DOHH2 (cell line): Measurements from ENCODE around the gene CASZ1.

Experiments used
- EZH2phosphoT487 ChIP-seq: fragments of 200-600 bp; sonication (generic); IDR thresholded peaks from 2 replicates; pipeline ENCODE4 v1.6.1; 2017; ENCODE audit warnings: borderline replicate concordance, mild to moderate bottlenecking, antibody characterized with exemption, low read length, moderate library complexity, mixed read lengths
- TF ChIP-seq, protein P1 (sequence below): fragments of 200-600 bp; sonication (generic); IDR thresholded peaks from one replicate; pipeline ENCODE4 v1.5.1; 2014; ENCODE audit warnings: antibody characterized with exemption, mild to moderate bottlenecking, low read depth, low read length; ENCODE audit not compliant: poor library complexity, severe bottlenecking

DNA sequence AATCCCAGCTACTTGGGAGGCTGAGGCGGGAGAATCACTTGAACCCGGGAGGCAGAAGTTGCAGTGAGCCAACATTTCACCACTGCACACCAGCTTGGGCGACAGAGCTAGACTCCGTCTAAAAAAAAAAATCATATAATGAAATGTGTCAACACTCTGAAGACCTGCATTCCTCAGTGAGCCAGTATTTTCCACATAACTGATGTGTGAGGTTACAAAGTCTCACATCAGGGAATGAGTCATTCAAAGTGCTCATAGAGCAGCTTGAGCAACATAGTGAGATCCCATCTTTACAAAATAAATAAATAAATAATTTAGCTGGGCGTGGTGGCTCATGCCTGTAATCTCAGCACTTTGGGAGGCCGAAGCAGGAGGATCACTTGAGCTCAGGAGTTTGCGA, 65.5 kb downstream of the CASZ1 start:
- TF ChIP-seq, protein P1, sequence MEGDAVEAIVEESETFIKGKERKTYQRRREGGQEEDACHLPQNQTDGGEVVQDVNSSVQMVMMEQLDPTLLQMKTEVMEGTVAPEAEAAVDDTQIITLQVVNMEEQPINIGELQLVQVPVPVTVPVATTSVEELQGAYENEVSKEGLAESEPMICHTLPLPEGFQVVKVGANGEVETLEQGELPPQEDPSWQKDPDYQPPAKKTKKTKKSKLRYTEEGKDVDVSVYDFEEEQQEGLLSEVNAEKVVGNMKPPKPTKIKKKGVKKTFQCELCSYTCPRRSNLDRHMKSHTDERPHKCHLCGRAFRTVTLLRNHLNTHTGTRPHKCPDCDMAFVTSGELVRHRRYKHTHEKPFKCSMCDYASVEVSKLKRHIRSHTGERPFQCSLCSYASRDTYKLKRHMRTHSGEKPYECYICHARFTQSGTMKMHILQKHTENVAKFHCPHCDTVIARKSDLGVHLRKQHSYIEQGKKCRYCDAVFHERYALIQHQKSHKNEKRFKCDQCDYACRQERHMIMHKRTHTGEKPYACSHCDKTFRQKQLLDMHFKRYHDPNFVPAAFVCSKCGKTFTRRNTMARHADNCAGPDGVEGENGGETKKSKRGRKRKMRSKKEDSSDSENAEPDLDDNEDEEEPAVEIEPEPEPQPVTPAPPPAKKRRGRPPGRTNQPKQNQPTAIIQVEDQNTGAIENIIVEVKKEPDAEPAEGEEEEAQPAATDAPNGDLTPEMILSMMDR, result no peak
- TF ChIP-seq EZH2phosphoT487, result no peak
